Stimulated activated CD8-positive, alpha-beta memory T cell treated with anti-CD3 and anti-CD28 coated beads, Interleukin-15, amount 100 ng/mL, for 4 hours (primary cell): Measurements from ENCODE around the gene SLC27A1.
"Not testable (repeated sequence)": the region's sequence is repeated elsewhere in the genome, so short reads cannot be mapped to it uniquely, and the experiment has no call there.

Source experiments
- DNase-seq, 2 donors: peaks; one replicate each; pipeline ENCODE4 v3.0.0-alpha.2; 2020; ENCODE audit warnings: low read depth in 2 of 2

The SLC27A1 gene

GRCh38 chr19:17510220-17510993 is 40.1 kb downstream of the SLC27A1 start:
- DNase-seq = no peak

- DNase-seq = peak; percentile 72 to 76
Observed at GRCh38 chr19:17511724-17512573, 41.6 kb downstream of the SLC27A1 start.

- DNase-seq = no peak
Observed at GRCh38 chr19:17512574-17512939, 42.2 kb downstream of the SLC27A1 start.

GRCh38 chr19:17515408-17516149 is 45.3 kb downstream of the SLC27A1 start:
- DNase-seq = no peak

- no peak for DNase-seq
Observed at GRCh38 chr19:17517898-17518297, 47.6 kb downstream of the SLC27A1 start.

- not testable (repeated sequence) for DNase-seq
Observed at GRCh38 chr19:17518654-17519053, 48.3 kb downstream of the SLC27A1 start.

GRCh38 chr19:17519967-17520366 is 49.6 kb downstream of the SLC27A1 start:
- no peak for DNase-seq

- no peak for DNase-seq
Observed at GRCh38 chr19:17520865-17521264, 50.5 kb downstream of the SLC27A1 start.

- DNase-seq = peak; percentile 18 to 29
Observed at GRCh38 chr19:17522988-17523872, 52.9 kb downstream of the SLC27A1 start.

GRCh38 chr19:17524651-17525050 is 54.3 kb downstream of the SLC27A1 start:
- no peak for DNase-seq

- no peak for DNase-seq
Observed at GRCh38 chr19:17525141-17525540, 54.8 kb downstream of the SLC27A1 start.

GRCh38 chr19:17526922-17527321 is 56.6 kb downstream of the SLC27A1 start:
- DNase-seq = no peak

GRCh38 chr19:17527326-17527725 is 57.0 kb downstream of the SLC27A1 start:
- DNase-seq = no peak

- DNase-seq = no peak
Observed at GRCh38 chr19:17528610-17529009, 58.3 kb downstream of the SLC27A1 start.

GRCh38 chr19:17529239-17530158 is 59.2 kb downstream of the SLC27A1 start:
- DNase-seq = no peak

GRCh38 chr19:17530586-17530985 is 60.3 kb downstream of the SLC27A1 start:
- no peak for DNase-seq

- DNase-seq = no peak
Observed at GRCh38 chr19:17532116-17532515, 61.8 kb downstream of the SLC27A1 start.

GRCh38 chr19:17532557-17532956 is 62.2 kb downstream of the SLC27A1 start:
- DNase-seq = no peak

GRCh38 chr19:17534767-17535166 is 64.4 kb downstream of the SLC27A1 start:
- no peak for DNase-seq

GRCh38 chr19:17536955-17537354 is 66.6 kb downstream of the SLC27A1 start:
- no peak for DNase-seq
